ENCODE measurements around the gene VIL1. TPM values are rescaled to one million over a fixed set of nuclear protein-coding genes. Genes with fewer than 3 reads are reported as not detected.

Gene VIL1
- total and polyA plus RNA-seq, 9 of the 15 experiments (the other 6 are each of a cell fraction or from before 2014, with no cell fraction given) = 0.51 to 2.7 (median 1.2) TPM

DNA sequence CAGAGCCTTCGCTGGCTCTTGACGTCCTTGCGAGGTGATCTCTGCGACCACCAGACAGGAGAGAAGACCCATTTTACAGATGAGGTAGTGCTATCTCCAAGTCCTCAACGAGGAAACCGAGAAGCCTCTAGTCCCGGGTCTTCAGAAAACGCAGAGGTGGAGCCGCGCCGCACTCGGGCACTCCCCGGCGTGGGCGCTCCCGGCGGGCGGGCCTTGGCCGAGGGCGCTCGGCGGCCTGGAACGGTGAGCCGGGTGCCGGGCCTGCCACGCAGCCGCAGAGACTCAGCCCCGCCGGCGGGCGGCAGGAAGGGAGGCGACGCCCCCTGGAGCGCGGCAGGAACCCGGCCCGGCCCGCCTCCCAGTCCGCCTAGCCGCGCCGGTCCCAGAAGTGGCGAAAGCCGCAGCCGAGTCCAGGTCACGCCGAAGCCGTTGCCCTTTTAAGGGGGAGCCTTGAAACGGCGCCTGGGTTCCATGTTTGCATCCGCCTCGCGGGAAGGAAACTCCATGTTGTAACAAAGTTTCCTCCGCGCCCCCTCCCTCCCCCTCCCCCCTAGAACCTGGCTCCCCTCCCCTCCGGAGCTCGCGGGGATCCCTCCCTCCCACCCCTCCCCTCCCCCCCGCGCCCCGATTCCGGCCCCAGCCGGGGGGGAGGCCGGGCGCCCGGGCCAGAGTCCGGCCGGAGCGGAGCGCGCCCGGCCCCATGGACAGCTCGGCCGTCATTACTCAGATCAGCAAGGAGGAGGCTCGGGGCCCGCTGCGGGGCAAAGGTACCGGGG lies 19.3 kb upstream of the VIL1 start, which contains the start of gene CTDSP1 (continued):
- TF ChIP-seq, protein P1, sequence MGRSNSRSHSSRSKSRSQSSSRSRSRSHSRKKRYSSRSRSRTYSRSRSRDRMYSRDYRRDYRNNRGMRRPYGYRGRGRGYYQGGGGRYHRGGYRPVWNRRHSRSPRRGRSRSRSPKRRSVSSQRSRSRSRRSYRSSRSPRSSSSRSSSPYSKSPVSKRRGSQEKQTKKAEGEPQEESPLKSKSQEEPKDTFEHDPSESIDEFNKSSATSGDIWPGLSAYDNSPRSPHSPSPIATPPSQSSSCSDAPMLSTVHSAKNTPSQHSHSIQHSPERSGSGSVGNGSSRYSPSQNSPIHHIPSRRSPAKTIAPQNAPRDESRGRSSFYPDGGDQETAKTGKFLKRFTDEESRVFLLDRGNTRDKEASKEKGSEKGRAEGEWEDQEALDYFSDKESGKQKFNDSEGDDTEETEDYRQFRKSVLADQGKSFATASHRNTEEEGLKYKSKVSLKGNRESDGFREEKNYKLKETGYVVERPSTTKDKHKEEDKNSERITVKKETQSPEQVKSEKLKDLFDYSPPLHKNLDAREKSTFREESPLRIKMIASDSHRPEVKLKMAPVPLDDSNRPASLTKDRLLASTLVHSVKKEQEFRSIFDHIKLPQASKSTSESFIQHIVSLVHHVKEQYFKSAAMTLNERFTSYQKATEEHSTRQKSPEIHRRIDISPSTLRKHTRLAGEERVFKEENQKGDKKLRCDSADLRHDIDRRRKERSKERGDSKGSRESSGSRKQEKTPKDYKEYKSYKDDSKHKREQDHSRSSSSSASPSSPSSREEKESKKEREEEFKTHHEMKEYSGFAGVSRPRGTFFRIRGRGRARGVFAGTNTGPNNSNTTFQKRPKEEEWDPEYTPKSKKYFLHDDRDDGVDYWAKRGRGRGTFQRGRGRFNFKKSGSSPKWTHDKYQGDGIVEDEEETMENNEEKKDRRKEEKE (IDR thresholded peaks at IDR 0.05; ENCODE audit: borderline replicate concordance in 1 of 2, control insufficient read depth in 1 of 2, low read depth in 2 of 2, low read length in 1 of 2) = peak in 1 of 2 experiments; percentile 52; a peak in 1 of 4 replicates
- TF ChIP-seq RBM15 (IDR thresholded peaks at IDR 0.05; ENCODE audit: insufficient read depth, low read length) (no peak), KLF6 (CRISPR knock-in tag; IDR thresholded peaks at IDR 0.05; ENCODE audit: borderline replicate concordance) (no peak), TSC22D4 (tag; IDR thresholded peaks at IDR 0.05) (no peak)
- TF ChIP-seq, protein P2, sequence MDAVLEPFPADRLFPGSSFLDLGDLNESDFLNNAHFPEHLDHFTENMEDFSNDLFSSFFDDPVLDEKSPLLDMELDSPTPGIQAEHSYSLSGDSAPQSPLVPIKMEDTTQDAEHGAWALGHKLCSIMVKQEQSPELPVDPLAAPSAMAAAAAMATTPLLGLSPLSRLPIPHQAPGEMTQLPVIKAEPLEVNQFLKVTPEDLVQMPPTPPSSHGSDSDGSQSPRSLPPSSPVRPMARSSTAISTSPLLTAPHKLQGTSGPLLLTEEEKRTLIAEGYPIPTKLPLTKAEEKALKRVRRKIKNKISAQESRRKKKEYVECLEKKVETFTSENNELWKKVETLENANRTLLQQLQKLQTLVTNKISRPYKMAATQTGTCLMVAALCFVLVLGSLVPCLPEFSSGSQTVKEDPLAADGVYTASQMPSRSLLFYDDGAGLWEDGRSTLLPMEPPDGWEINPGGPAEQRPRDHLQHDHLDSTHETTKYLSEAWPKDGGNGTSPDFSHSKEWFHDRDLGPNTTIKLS (IDR thresholded peaks at IDR 0.05; ENCODE audit: borderline replicate concordance, low read depth) = peak; percentile 66; the same call in 1 of the 2 replicates

Measured in K562 (cell line).